Activated CD8-positive, alpha-beta T cell treated with anti-CD3 and anti-CD28 coated beads for 36 hours (primary cell): Measurements from ENCODE around the gene MAPK12. TPM values are rescaled to one million over a fixed set of nuclear protein-coding genes. Genes with fewer than 3 reads are reported as not detected.
A peak's percentile ranks its signal among the peaks of the same experiment; 100 is the strongest.

ENCODE experiments used
- ATAC-seq: fragments of 200-7000 bp; cut with Tn5 transposase; one replicate; pipeline ENCODE4 v1.10.0; 2021; ENCODE audit warnings: mild to moderate bottlenecking, moderate library complexity
- CTCF ChIA-PET: fragments of 350-600 bp; sonication (Branson Sonifier 250); formaldehyde crosslinking; loops from one replicate; lab custom pipeline; 2021; ENCODE audit warnings: antibody characterized with exemption; lab: Charles Lee
- POLR2A ChIA-PET: fragments of 350-600 bp; sonication (Branson Sonifier 250); formaldehyde crosslinking; loops from one replicate; lab custom pipeline; 2021; ENCODE audit warnings: antibody characterized with exemption; lab: Charles Lee
- DNase-seq: peaks from one replicate; pipeline ENCODE4 v3.0.0-alpha.2; 2020
- H3K27ac Mint-ChIP-seq: one replicate; pipeline ENCODE4 v1.8.0; 2021; ENCODE audit warnings: mild to moderate bottlenecking, mixed read lengths
- H3K27me3 Mint-ChIP-seq: one replicate; pipeline ENCODE4 v1.8.0; 2021; ENCODE audit warnings: mixed read lengths
- H3K36me3 Mint-ChIP-seq: one replicate; pipeline ENCODE4 v1.8.0; 2021; ENCODE audit warnings: low read depth, mixed read lengths
- H3K4me1 Mint-ChIP-seq: one replicate; pipeline ENCODE4 v1.8.0; 2021; ENCODE audit warnings: low read depth, mixed read lengths
- H3K4me3 Mint-ChIP-seq: one replicate; pipeline ENCODE4 v1.8.0; 2021; ENCODE audit warnings: mild to moderate bottlenecking, moderate library complexity, mixed read lengths
- H3K9me3 Mint-ChIP-seq: one replicate; pipeline ENCODE4 v1.8.0; 2021; ENCODE audit warnings: mixed read lengths
- CTCF ChIP-seq: fragments of 200-600 bp; IDR thresholded peaks from one replicate; pipeline ENCODE4 v1.8.0; 2022; ENCODE audit warnings: antibody characterized with exemption, mild to moderate bottlenecking
- intact Hi-C: fragments of 100-400 bp; cut with micrococcal nuclease; formaldehyde crosslinking; loops from one replicate; pipeline ENCODE4 v1.10.0; 2022
- total RNA-seq, 2 experiments: library from RNA; stranded (reverse); gene quantifications; one replicate each; pipeline ENCODE4 v1.2.3, GENCODE V29; 2021

Gene MAPK12
- total RNA-seq, 2 experiments from 2014 or later: 7.9 to 9.2 TPM

- DNase-seq (no peak), ATAC-seq (no peak)
- Mint-ChIP-seq H3K27ac (no peak overlapping the region), H3K27me3 (peaks cover 2% of the 10 kb centered on the region), H3K4me1 (no peaks in the 10 kb centered on the region), H3K9me3 (no peaks in the 10 kb centered on the region), H3K36me3 (peaks cover 2% of the 10 kb centered on the region), H3K4me3 (no peak overlapping the region)
- ChIA-PET CTCF (no interaction called here), POLR2A (no interaction called here)
- TF ChIP-seq CTCF: no peak
- intact Hi-C loops: loop anchor here (5.0 kb wide), 1 partner anchor 50 kb away; the partner anchor contains the start of gene DENND6B
These were observed 16.3 kb upstream of the MAPK12 start for GRCh38 chr22:50277761-50278160.

- Mint-ChIP-seq H3K4me1 (peaks cover 1% of the 10 kb centered on the region), H3K9me3 (no peaks in the 10 kb centered on the region), H3K36me3 (peaks cover 2% of the 10 kb centered on the region), H3K27me3 (peaks cover 8% of the 10 kb centered on the region), H3K27ac (no peak overlapping the region), H3K4me3 (no peak overlapping the region)
- ChIA-PET POLR2A (interaction anchor here (1.0 kb wide), 1 partner anchor 66 kb away, joined by 5 read pairs; no protein-coding TSS in a partner anchor), CTCF (interaction anchor here (0.6 to 2.7 kb wide), 16 partner anchors 13 to 435 kb away, joined by 3 to 27 read pairs (median 4); partner anchors contain the start of genes DENND6B and PLXNB2)
- DNase-seq (peak; percentile 67), ATAC-seq (peak; percentile 80)
- TF ChIP-seq CTCF: peak; percentile 70
- intact Hi-C loops: loop anchor here (5.0 kb wide), 1 partner anchor 51 kb away; the partner anchor contains the start of gene DENND6B
These were observed 14.7 kb upstream of the MAPK12 start for GRCh38 chr22:50276143-50276542.

- ChIA-PET POLR2A (no interaction called here), CTCF (interaction anchor here (0.6 to 2.7 kb wide), 10 partner anchors 18 to 435 kb away, joined by 3 to 27 read pairs (median 6); partner anchors contain the start of gene DENND6B)
- ATAC-seq (no peak), DNase-seq (no peak)
- no peaks in the 10 kb centered on the region for H3K9me3 Mint-ChIP-seq
- peaks cover 9% of the 10 kb centered on the region for H3K27me3 Mint-ChIP-seq
- H3K4me1 Mint-ChIP-seq: peaks cover 2% of the 10 kb centered on the region
- no peaks in the 10 kb centered on the region for H3K36me3 Mint-ChIP-seq
- H3K27ac Mint-ChIP-seq: no peak overlapping the region
- no peak for TF ChIP-seq CTCF
- no peak overlapping the region for H3K4me3 Mint-ChIP-seq
- intact Hi-C loops: loop anchor here (5.0 kb wide), 1 partner anchor 52 kb away; the partner anchor contains the start of gene DENND6B
These were observed 13.9 kb upstream of the MAPK12 start for GRCh38 chr22:50275181-50276055.

GRCh38 chr22:50274771-50275170, 13.3 kb upstream of the MAPK12 start:
- intact Hi-C loops: loop anchor here (5.0 kb wide), 2 partner anchors 53 to 68 kb away; partner anchors contain the start of genes DENND6B and PPP6R2
- POLR2A ChIA-PET: no interaction called here

More at GRCh38 chr22:50274771-50275170, 13.3 kb upstream of the MAPK12 start:
- H3K4me1 Mint-ChIP-seq: peaks cover 2% of the 10 kb centered on the region
- no peaks in the 10 kb centered on the region for H3K9me3 Mint-ChIP-seq
- TF ChIP-seq CTCF: no peak
- peaks cover 9% of the 10 kb centered on the region for H3K27me3 Mint-ChIP-seq
- CTCF ChIA-PET: interaction anchor here (0.7 to 6.1 kb wide), 4 partner anchors 30 to 67 kb away, joined by 3 to 44 read pairs (median 24); partner anchors contain the start of gene DENND6B
- H3K4me3 Mint-ChIP-seq: no peak overlapping the region
- H3K36me3 Mint-ChIP-seq: no peaks in the 10 kb centered on the region
- DNase-seq: no peak
- H3K27ac Mint-ChIP-seq: no peak overlapping the region
- no peak for ATAC-seq
